SK-N-SH (cell line): ENCODE measurements around the gene PRL.

ENCODE experiments used
- RFX5 ChIP-seq: IDR thresholded peaks from 2 replicates; pipeline ENCODE4 v1.6.1; 2012; ENCODE audit warnings: mild to moderate bottlenecking, improper control_type of control experiment, low read length
- TF ChIP-seq, protein P1 (sequence below): IDR thresholded peaks from 2 replicates; pipeline ENCODE4 v1.4.0; 2012; ENCODE audit warnings: low read depth, borderline replicate concordance
- TF ChIP-seq, protein P2 (sequence below): fragments of 200-600 bp; sonication (generic); IDR thresholded peaks from 2 replicates; pipeline ENCODE4 v1.6.1; 2017; ENCODE audit warnings: antibody characterized with exemption, mild to moderate bottlenecking, moderate library complexity

GRCh38 chr6:22298475-22298890 lies 1.6 kb upstream of the PRL start:
- no peak for TF ChIP-seq RFX5
- TF ChIP-seq, protein P1, sequence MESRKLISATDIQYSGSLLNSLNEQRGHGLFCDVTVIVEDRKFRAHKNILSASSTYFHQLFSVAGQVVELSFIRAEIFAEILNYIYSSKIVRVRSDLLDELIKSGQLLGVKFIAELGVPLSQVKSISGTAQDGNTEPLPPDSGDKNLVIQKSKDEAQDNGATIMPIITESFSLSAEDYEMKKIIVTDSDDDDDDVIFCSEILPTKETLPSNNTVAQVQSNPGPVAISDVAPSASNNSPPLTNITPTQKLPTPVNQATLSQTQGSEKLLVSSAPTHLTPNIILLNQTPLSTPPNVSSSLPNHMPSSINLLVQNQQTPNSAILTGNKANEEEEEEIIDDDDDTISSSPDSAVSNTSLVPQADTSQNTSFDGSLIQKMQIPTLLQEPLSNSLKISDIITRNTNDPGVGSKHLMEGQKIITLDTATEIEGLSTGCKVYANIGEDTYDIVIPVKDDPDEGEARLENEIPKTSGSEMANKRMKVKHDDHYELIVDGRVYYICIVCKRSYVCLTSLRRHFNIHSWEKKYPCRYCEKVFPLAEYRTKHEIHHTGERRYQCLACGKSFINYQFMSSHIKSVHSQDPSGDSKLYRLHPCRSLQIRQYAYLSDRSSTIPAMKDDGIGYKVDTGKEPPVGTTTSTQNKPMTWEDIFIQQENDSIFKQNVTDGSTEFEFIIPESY, result no peak
- TF ChIP-seq, protein P2, sequence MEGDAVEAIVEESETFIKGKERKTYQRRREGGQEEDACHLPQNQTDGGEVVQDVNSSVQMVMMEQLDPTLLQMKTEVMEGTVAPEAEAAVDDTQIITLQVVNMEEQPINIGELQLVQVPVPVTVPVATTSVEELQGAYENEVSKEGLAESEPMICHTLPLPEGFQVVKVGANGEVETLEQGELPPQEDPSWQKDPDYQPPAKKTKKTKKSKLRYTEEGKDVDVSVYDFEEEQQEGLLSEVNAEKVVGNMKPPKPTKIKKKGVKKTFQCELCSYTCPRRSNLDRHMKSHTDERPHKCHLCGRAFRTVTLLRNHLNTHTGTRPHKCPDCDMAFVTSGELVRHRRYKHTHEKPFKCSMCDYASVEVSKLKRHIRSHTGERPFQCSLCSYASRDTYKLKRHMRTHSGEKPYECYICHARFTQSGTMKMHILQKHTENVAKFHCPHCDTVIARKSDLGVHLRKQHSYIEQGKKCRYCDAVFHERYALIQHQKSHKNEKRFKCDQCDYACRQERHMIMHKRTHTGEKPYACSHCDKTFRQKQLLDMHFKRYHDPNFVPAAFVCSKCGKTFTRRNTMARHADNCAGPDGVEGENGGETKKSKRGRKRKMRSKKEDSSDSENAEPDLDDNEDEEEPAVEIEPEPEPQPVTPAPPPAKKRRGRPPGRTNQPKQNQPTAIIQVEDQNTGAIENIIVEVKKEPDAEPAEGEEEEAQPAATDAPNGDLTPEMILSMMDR, result no peak
